Activated naive CD8-positive, alpha-beta T cell treated with anti-CD3 and anti-CD28 coated beads for 36 hours (primary cell): Measurements from ENCODE around the gene FHL1. TPM values are rescaled to one million over a fixed set of nuclear protein-coding genes. Genes with fewer than 3 reads are reported as not detected.
"Not testable (repeated sequence)": the region's sequence is repeated elsewhere in the genome, so short reads cannot be mapped to it uniquely, and the experiment has no call there.

Experiments used
- DNase-seq: peaks from one replicate; pipeline ENCODE4 v3.0.0; 2021
- H3K27ac Mint-ChIP-seq: one replicate; pipeline ENCODE4 v1.8.0; 2022; ENCODE audit warnings: mild to moderate bottlenecking, moderate library complexity, mixed read lengths
- H3K27me3 Mint-ChIP-seq: one replicate; pipeline ENCODE4 v1.8.0; 2022; ENCODE audit warnings: mild to moderate bottlenecking, mixed read lengths
- H3K36me3 Mint-ChIP-seq: one replicate; pipeline ENCODE4 v1.8.0; 2021; ENCODE audit warnings: mild to moderate bottlenecking, mixed read lengths
- H3K4me1 Mint-ChIP-seq: one replicate; pipeline ENCODE4 v1.8.0; 2021; ENCODE audit warnings: mixed read lengths
- H3K4me3 Mint-ChIP-seq: one replicate; pipeline ENCODE4 v1.8.0; 2022; ENCODE audit warnings: mild to moderate bottlenecking, moderate library complexity, mixed read lengths
- H3K9me3 Mint-ChIP-seq: one replicate; pipeline ENCODE4 v1.8.0; 2022; ENCODE audit warnings: mixed read lengths
- total RNA-seq, 2 experiments: library from RNA; stranded (reverse); gene quantifications; one replicate each; pipeline ENCODE4 v1.2.3, GENCODE V29; 2021

The FHL1 gene
- total RNA-seq, 2 experiments from 2014 or later, result 12.0 to 15.5 TPM

DNA sequence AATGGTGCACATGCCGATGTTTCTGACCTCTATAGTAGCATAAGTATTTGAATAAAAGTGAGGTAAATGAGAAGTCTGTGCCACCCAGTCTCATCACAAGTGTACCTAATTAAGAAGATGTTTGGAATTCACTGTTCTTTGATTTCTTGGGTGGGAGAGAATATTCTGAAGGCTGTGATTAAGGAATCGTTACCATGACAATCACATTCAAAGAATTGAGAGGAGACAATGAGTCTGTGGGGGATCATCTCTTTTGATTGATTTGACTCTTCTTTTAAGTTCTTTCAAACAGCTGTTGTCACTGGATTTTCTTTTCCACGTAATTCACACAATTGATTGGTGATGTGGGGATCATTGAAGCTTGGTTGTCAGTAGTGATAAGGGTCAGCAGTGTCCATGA lies 18.1 kb downstream of the FHL1 start:
- H3K36me3 Mint-ChIP-seq, result no peaks in the 10 kb centered on the region
- H3K9me3 Mint-ChIP-seq, result no peaks in the 10 kb centered on the region
- H3K27ac Mint-ChIP-seq, result no peak overlapping the region
- H3K4me3 Mint-ChIP-seq, result no peak overlapping the region
- no peaks in the 10 kb centered on the region for H3K4me1 Mint-ChIP-seq
- no peak for DNase-seq
- H3K27me3 Mint-ChIP-seq, result no peaks in the 10 kb centered on the region

- Mint-ChIP-seq H3K27ac (no peak overlapping the region), H3K4me3 (no peak overlapping the region), H3K36me3 (no peaks in the 10 kb centered on the region), H3K4me1 (no peaks in the 10 kb centered on the region), H3K9me3 (no peaks in the 10 kb centered on the region), H3K27me3 (no peaks in the 10 kb centered on the region)
- DNase-seq, result no peak
Observed at GRCh38 chrX:136166221-136166855, 19.0 kb downstream of the FHL1 start.

DNA sequence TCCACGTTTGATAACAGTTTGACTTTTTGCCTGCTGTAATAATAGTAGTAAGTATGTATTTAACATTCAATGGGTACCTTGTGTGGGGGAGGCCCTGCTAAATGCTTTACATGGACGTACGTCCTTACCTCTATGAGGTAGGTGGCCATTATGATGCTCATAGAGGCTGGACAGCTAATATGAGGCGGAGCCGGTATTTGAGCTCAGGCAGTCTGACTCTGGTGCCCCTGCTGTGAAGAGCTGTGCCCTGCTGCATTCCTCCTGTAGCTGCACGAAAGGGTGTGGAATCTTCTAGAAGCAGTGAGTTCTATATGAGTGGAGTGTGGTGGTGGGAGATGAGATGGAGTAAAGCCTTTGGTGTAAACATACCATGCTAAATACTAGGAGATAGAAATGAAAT lies 20.7 kb downstream of the FHL1 start:
- DNase-seq, H3K27ac Mint-ChIP-seq, H3K4me1 Mint-ChIP-seq, H3K36me3 Mint-ChIP-seq, H3K9me3 Mint-ChIP-seq, H3K4me3 Mint-ChIP-seq, H3K27me3 Mint-ChIP-seq: not testable (repeated sequence)

DNA sequence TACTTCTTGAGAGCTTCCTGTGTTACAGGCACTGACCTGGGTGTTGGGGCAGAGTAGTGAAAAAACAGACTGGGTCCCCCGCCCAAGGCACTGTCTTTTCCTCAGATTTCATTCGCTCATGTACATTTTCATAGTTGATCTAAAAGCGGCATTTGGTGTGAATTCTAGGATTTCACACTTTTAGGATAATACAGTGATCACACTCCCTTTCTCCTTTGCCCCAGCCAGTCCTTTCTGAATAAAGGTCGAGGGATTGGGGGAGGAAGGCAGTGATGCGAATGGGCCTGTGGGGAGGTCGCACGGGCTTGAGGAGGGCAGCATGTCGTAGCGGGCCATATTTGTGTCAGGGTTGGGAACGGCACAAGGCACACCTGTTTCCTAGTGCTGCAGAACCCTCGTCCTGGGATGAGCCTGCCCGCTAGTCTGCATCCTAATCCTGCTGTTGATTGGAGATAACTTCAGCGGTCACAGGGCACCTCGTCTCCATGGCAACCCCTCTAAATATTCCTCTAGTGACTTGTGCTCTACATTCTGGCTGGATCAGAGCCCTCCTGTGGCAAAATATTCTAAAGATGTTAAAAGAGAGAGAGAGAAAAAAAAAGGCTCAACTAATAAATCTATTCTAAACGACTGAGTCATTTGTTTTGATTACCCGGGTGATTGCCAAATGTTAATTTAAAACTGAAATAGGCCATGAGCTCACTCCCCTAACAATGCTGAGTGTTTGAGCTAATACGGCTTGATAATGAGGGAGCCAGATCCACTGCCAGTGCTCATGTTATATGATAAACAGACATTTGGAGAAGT lies 21.8 kb downstream of the FHL1 start:
- Mint-ChIP-seq H3K9me3 (no peaks in the 10 kb centered on the region), H3K36me3 (no peaks in the 10 kb centered on the region), H3K4me1 (no peaks in the 10 kb centered on the region), H3K4me3 (no peak overlapping the region), H3K27ac (no peak overlapping the region), H3K27me3 (no peaks in the 10 kb centered on the region)
- DNase-seq, result no peak

DNA sequence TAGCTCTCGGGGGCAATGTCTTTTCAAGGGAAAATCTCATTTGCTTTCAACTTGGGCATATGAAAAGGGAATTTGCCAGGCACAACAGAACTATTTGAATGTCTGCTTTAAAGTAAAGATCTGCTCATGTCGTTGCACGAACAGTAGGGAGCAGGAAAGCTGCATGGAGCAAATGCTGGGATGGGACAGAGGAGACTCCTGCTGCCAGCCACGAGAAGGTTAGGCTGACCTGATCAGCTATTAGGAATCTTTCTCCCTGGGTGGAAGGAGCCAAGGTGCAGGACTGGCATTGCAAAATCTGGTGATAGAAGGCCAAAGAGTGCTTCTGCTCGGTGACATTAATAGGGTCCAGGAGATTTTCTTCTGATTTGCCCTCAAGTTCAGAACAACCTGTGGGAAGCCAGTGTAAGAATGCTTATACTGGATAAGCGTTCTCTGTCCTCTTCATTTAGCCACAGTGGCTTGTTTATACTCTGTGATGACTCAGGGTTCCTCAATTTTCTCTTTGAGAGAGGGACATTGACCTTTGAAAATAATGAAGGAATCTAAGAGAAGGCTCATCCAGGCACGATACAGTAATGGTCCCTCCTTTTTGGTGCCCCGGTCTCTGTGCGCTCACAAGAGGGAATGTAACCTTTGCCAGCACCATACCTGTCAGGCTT lies 22.9 kb downstream of the FHL1 start:
- DNase-seq, result no peak
- Mint-ChIP-seq H3K4me1 (no peaks in the 10 kb centered on the region), H3K36me3 (no peaks in the 10 kb centered on the region), H3K27ac (no peak overlapping the region), H3K9me3 (no peaks in the 10 kb centered on the region), H3K4me3 (no peak overlapping the region), H3K27me3 (no peaks in the 10 kb centered on the region)

DNA sequence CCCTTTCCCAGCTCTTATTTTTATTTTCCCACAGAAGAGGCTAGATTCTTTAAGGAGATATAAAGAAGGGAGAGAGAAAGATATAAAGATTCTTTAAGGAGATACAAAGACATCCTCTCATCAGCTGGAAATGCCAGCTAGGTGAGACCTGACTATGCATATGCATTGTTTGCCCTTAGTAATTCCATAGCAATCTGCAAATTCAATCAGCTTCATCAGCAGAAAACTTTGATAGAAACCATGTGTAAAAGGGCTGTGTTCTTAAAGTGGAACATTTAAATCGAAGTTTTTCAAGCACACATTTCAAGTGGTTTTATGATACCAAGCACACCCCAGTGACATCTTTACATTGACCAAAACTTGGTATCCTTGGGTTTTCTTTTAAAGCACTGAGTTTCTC lies 24.1 kb downstream of the FHL1 start:
- Mint-ChIP-seq H3K27me3 (no peaks in the 10 kb centered on the region), H3K36me3 (no peaks in the 10 kb centered on the region), H3K4me3 (no peak overlapping the region), H3K27ac (no peak overlapping the region), H3K9me3 (no peaks in the 10 kb centered on the region), H3K4me1 (no peaks in the 10 kb centered on the region)
- no peak for DNase-seq

- no peaks in the 10 kb centered on the region for H3K36me3 Mint-ChIP-seq
- H3K9me3 Mint-ChIP-seq, result no peaks in the 10 kb centered on the region
- H3K4me1 Mint-ChIP-seq, result no peaks in the 10 kb centered on the region
- no peaks in the 10 kb centered on the region for H3K27me3 Mint-ChIP-seq
- no peak overlapping the region for H3K27ac Mint-ChIP-seq
- no peak overlapping the region for H3K4me3 Mint-ChIP-seq
- DNase-seq, result no peak
Observed at GRCh38 chrX:136176399-136176825, 29.1 kb downstream of the FHL1 start.

- no peaks in the 10 kb centered on the region for H3K9me3 Mint-ChIP-seq
- no peak for DNase-seq
- no peaks in the 10 kb centered on the region for H3K36me3 Mint-ChIP-seq
- no peak overlapping the region for H3K4me3 Mint-ChIP-seq
- no peaks in the 10 kb centered on the region for H3K4me1 Mint-ChIP-seq
- H3K27me3 Mint-ChIP-seq, result no peaks in the 10 kb centered on the region
- H3K27ac Mint-ChIP-seq, result no peak overlapping the region
Observed at GRCh38 chrX:136179133-136179532, 31.8 kb downstream of the FHL1 start.

DNA sequence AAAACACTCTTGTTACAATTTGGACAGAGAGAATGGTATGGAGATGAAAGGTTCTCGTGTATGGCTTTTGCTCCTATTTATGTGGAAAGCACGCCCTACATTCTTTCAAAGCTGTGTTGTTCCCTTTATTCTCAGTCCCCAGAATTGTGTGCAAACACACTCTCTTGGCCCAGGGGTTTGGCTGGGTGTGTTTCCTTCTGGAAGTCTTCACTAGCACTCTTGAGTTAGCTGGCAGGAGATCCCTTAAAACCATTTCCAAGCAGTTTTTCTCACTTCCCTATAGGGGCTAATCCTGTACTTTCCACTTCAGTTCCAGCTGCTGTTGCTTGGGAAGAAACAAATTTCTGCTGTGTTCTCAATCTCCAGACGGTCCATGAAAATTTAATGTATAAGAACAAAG lies 35.1 kb downstream of the FHL1 start:
- no peaks in the 10 kb centered on the region for H3K36me3 Mint-ChIP-seq
- no peak overlapping the region for H3K27ac Mint-ChIP-seq
- H3K27me3 Mint-ChIP-seq, result no peaks in the 10 kb centered on the region
- no peaks in the 10 kb centered on the region for H3K9me3 Mint-ChIP-seq
- H3K4me3 Mint-ChIP-seq, result no peak overlapping the region
- H3K4me1 Mint-ChIP-seq, result no peaks in the 10 kb centered on the region
- DNase-seq, result no peak

- Mint-ChIP-seq H3K27ac (no peak overlapping the region), H3K4me3 (no peak overlapping the region), H3K36me3 (no peaks in the 10 kb centered on the region), H3K27me3 (no peaks in the 10 kb centered on the region), H3K4me1 (no peaks in the 10 kb centered on the region), H3K9me3 (no peaks in the 10 kb centered on the region)
- no peak for DNase-seq
Observed at GRCh38 chrX:136183172-136183571, 35.8 kb downstream of the FHL1 start.

- DNase-seq, result no peak
- Mint-ChIP-seq H3K4me3 (no peak overlapping the region), H3K27me3 (no peaks in the 10 kb centered on the region), H3K4me1 (no peaks in the 10 kb centered on the region), H3K36me3 (no peaks in the 10 kb centered on the region), H3K27ac (no peak overlapping the region), H3K9me3 (no peaks in the 10 kb centered on the region)
Observed at GRCh38 chrX:136183917-136184316, 36.6 kb downstream of the FHL1 start.

GRCh38 chrX:136185401-136186022 lies 38.2 kb downstream of the FHL1 start:
- Mint-ChIP-seq H3K27ac (no peak overlapping the region), H3K4me1 (no peaks in the 10 kb centered on the region), H3K4me3 (no peak overlapping the region), H3K27me3 (no peaks in the 10 kb centered on the region), H3K9me3 (no peaks in the 10 kb centered on the region), H3K36me3 (no peaks in the 10 kb centered on the region)
- DNase-seq, result no peak

DNA sequence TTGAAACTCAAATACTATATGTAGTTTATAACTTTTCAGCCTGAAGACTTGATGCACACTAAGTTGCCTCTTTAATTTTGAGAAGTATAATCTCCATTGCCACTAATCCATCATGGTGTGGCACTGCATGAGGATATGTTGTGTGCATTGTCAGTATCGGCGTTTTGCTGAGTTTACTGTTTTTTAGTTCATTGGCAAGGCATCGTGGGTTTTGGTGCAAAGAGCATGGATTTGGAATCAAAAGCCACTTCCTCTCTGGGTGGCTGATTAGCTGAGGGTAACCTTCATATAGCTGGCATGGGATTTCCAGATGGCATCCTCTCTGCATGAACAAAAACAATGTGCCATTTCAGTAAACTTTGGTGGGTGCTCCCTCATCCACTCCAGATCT lies 38.7 kb downstream of the FHL1 start:
- peaks cover under 1% of the 10 kb centered on the region for H3K36me3 Mint-ChIP-seq

GRCh38 chrX:136189222-136189621 lies 41.9 kb downstream of the FHL1 start:
- no peaks in the 10 kb centered on the region for H3K9me3 Mint-ChIP-seq
- no peak for DNase-seq
- peaks cover 10% of the 10 kb centered on the region for H3K36me3 Mint-ChIP-seq
- no peak overlapping the region for H3K27ac Mint-ChIP-seq
- peaks cover 23% of the 10 kb centered on the region for H3K4me1 Mint-ChIP-seq
- H3K4me3 Mint-ChIP-seq, result no peak overlapping the region
- H3K27me3 Mint-ChIP-seq, result no peaks in the 10 kb centered on the region

More for the DNA sequence above, 38.7 kb downstream of the FHL1 start:
- Mint-ChIP-seq H3K4me1 (no peaks in the 10 kb centered on the region), H3K4me3 (no peak overlapping the region), H3K27me3 (no peaks in the 10 kb centered on the region), H3K9me3 (no peaks in the 10 kb centered on the region), H3K27ac (no peak overlapping the region)
- no peak for DNase-seq

DNA sequence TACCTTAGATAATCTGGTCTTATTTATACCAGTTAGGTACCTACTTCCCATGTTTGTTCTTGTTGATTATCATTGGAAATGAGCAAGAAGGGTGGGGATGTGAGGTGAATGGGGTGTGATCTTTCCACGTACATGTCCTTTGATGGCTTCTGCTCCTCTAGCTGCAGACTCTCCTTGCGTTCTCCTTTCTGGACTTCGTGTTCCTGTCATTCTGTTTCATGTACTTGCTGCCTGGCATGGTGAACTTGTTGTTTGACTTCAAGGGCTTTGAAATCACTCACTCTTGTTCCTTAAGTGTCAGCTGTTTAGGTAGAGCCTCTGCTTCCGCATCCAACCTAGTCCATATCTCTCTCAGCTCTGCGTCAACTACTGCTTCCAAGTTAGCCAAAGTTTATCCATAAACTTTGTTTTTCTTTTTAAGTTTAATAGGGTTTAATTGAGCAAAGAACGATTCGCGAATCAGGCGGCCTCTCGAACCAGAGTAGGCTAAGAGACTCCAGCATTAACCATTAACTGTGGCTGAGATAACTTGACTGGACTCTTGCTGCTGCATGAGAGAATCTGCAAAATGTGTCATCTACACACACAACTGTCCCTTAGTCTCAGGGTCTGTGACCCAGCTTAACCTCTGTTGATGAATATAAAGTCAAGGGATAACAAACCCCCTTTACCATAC lies 42.8 kb downstream of the FHL1 start:
- Mint-ChIP-seq H3K4me1 (peaks cover 23% of the 10 kb centered on the region), H3K9me3 (no peaks in the 10 kb centered on the region), H3K27me3 (no peaks in the 10 kb centered on the region), H3K36me3 (peaks cover 10% of the 10 kb centered on the region), H3K4me3 (no peak overlapping the region), H3K27ac (no peak overlapping the region)
- DNase-seq, result no peak
